Mesenchymal stem cell (in vitro differentiated cells and primary cell): ENCODE measurements around the gene TNNI3K.

ENCODE experiments used
- DNase-seq: peaks from one replicate; pipeline ENCODE4 v3.0.0-alpha.2; 2013
- H2AFZ ChIP-seq: one replicate; pipeline ENCODE4 v1.6.1; 2013; ENCODE audit warnings: low read depth, mild to moderate bottlenecking, control low read depth, inconsistent platforms, low read length, moderate library complexity
- H2AK5ac ChIP-seq: 2 replicates; pipeline ENCODE4 v1.6.1; 2013; ENCODE audit warnings: low read length, moderate library complexity, mild to moderate bottlenecking, inconsistent platforms; ENCODE audit not compliant: severe bottlenecking
- H2BK120ac ChIP-seq: one replicate; pipeline ENCODE4 v1.6.1; 2013; ENCODE audit warnings: low read depth, mild to moderate bottlenecking, inconsistent platforms, low read length, moderate library complexity
- H2BK12ac ChIP-seq, 2 experiments: one replicate each; pipeline ENCODE4 v1.6.1; 2013; ENCODE audit warnings: inconsistent platforms in 2 of 2, low read length in 2 of 2, mild to moderate bottlenecking in 2 of 2, moderate library complexity in 2 of 2, control low read depth in 1 of 2
- H2BK15ac ChIP-seq: one replicate; pipeline ENCODE4 v1.6.1; 2013; ENCODE audit warnings: mild to moderate bottlenecking, low read depth, inconsistent platforms; ENCODE audit not compliant: poor library complexity, severe bottlenecking
- H2BK5ac ChIP-seq: 2 replicates; pipeline ENCODE4 v1.6.1; 2013; ENCODE audit warnings: low read depth, mild to moderate bottlenecking, low read length, control low read depth, inconsistent platforms; ENCODE audit not compliant: poor library complexity, severe bottlenecking
- H3K14ac ChIP-seq, 2 experiments: one replicate each; pipeline ENCODE4 v1.6.1; 2013; ENCODE audit warnings: inconsistent platforms in 2 of 2, low read length in 2 of 2, control low read depth in 1 of 2, mild to moderate bottlenecking in 1 of 2, moderate library complexity in 1 of 2
- H3K18ac ChIP-seq, 2 experiments: one replicate each; pipeline ENCODE4 v1.6.1; 2013; ENCODE audit warnings: inconsistent platforms in 2 of 2, low read length in 2 of 2, control low read depth in 1 of 2, low read depth in 1 of 2, mild to moderate bottlenecking in 1 of 2
- H3K23ac ChIP-seq, 2 experiments: one replicate each; pipeline ENCODE4 v1.6.1; 2013; ENCODE audit warnings: inconsistent platforms in 2 of 2, low read length in 2 of 2, mild to moderate bottlenecking in 2 of 2, moderate library complexity in 2 of 2, control low read depth in 1 of 2
- H3K27ac ChIP-seq: 2 replicates; pipeline ENCODE4 v1.5.1; 2013; ENCODE audit warnings: mild to moderate bottlenecking, moderate library complexity, low read length, control low read depth, inconsistent platforms; ENCODE audit not compliant: poor library complexity, severe bottlenecking
- H3K27me3 ChIP-seq, 2 experiments: 2 replicates each; pipeline versions ENCODE4 v1.6.1 to v1.7.0; 2013; ENCODE audit warnings: low read length in 2 of 2, mild to moderate bottlenecking in 2 of 2, moderate library complexity in 2 of 2, control low read depth in 1 of 2, inconsistent platforms in 1 of 2; ENCODE audit not compliant: control insufficient read depth in 1 of 2, insufficient read depth in 1 of 2
- H3K36me3 ChIP-seq, 2 experiments: 2 replicates each; pipeline versions ENCODE4 v1.6.1 to v1.7.0; 2013; ENCODE audit warnings: low read length in 2 of 2, control low read depth in 1 of 2, inconsistent platforms in 1 of 2, low read depth in 1 of 2, mild to moderate bottlenecking in 1 of 2; ENCODE audit not compliant: insufficient read depth in 2 of 2, control insufficient read depth in 1 of 2
- H3K4ac ChIP-seq, 2 experiments: one replicate each; pipeline ENCODE4 v1.6.1; 2013; ENCODE audit warnings: inconsistent platforms in 2 of 2, low read length in 2 of 2, mild to moderate bottlenecking in 2 of 2, moderate library complexity in 2 of 2, control low read depth in 1 of 2, low read depth in 1 of 2
- H3K4me1 ChIP-seq: 2 replicates; pipeline ENCODE4 v1.6.1; 2013; ENCODE audit warnings: low read depth, low read length, control low read depth; ENCODE audit not compliant: control insufficient read depth, insufficient read depth
- H3K4me2 ChIP-seq: 2 replicates; pipeline ENCODE4 v1.6.1; 2013; ENCODE audit warnings: low read length, mild to moderate bottlenecking, inconsistent platforms; ENCODE audit not compliant: poor library complexity, severe bottlenecking
- H3K4me3 ChIP-seq, 2 experiments: 2 replicates each; pipeline versions ENCODE4 v1.5.1 to v1.7.0; 2013; ENCODE audit warnings: low read length in 2 of 2, mild to moderate bottlenecking in 2 of 2, control low read depth in 1 of 2, low read depth in 1 of 2; ENCODE audit not compliant: insufficient read depth in 1 of 2
- H3K79me1 ChIP-seq: replicated peaks from 2 replicates; pipeline ENCODE4 v1.6.1; 2013; ENCODE audit warnings: mild to moderate bottlenecking, control low read depth, low read length, inconsistent platforms; ENCODE audit not compliant: poor library complexity, severe bottlenecking
- H3K9ac ChIP-seq: 2 replicates; pipeline ENCODE4 v1.7.0; 2013; ENCODE audit warnings: mild to moderate bottlenecking, low read length, moderate library complexity
- H3K9me3 ChIP-seq: 2 replicates; pipeline ENCODE4 v1.7.0; 2013; ENCODE audit warnings: mild to moderate bottlenecking, low read length; ENCODE audit not compliant: control insufficient read depth
- H4K8ac ChIP-seq: one replicate; pipeline ENCODE4 v1.6.1; 2013; ENCODE audit warnings: inconsistent platforms, mild to moderate bottlenecking, low read length, moderate library complexity
- H4K91ac ChIP-seq: one replicate; pipeline ENCODE4 v1.6.1; 2013; ENCODE audit warnings: mild to moderate bottlenecking, low read length, inconsistent platforms
- WGBS: methylation state at CpG from one replicate; pipeline ENCODE4 v1.1.7; 2013; ENCODE audit warnings: mixed read lengths; 5-methylcytosine and 5-hydroxymethylcytosine counted together

The TNNI3K gene

GRCh38 chr1:74457253-74457652 is 222.1 kb downstream of the TNNI3K start:
- Histone ChIP-seq H2BK120ac (no peak overlapping the region), H3K36me3 (no peaks in the 10 kb centered on the region), H3K4ac (no peak overlapping the region), H3K9ac (no peak overlapping the region), H3K79me1 (no peaks in the 10 kb centered on the region), H3K4me2 (no peak overlapping the region), H3K14ac (no peak overlapping the region), H3K4me3 (no peak overlapping the region), H3K9me3 (no peaks in the 10 kb centered on the region), H3K23ac (no peak overlapping the region), H3K27ac (no peak overlapping the region), H2BK12ac (no peak overlapping the region), H2BK5ac (no peak overlapping the region), H3K18ac (no peak overlapping the region), H3K4me1 (no peaks in the 10 kb centered on the region), H2BK15ac (no peak overlapping the region), H4K91ac (no peak overlapping the region), H2AK5ac (no peak overlapping the region), H4K8ac (no peak overlapping the region), H3K27me3 (no peaks in the 10 kb centered on the region), H2AFZ (no peak overlapping the region)
- DNase-seq: no peak
- 85% methylated on average over 2 of the region's 2 CpGs for WGBS

- H4K91ac ChIP-seq: no peak overlapping the region
- H2BK12ac ChIP-seq: no peak overlapping the region
Observed at GRCh38 chr1:74463333-74463988, 228.3 kb downstream of the TNNI3K start.

GRCh38 chr1:74464037-74464436 is 228.8 kb downstream of the TNNI3K start:
- Histone ChIP-seq H3K18ac (no peak overlapping the region), H2BK12ac (no peak overlapping the region), H2BK5ac (no peak overlapping the region), H3K4ac (no peak overlapping the region), H3K14ac (no peak overlapping the region), H2AK5ac (no peak overlapping the region), H3K27ac (no peak overlapping the region), H4K91ac (no peak overlapping the region), H3K9ac (peak overlapping the region; percentile 22), H2AFZ (no peak overlapping the region), H3K4me1 (no peaks in the 10 kb centered on the region), H3K4me2 (no peak overlapping the region), H4K8ac (no peak overlapping the region), H3K4me3 (no peak overlapping the region), H2BK15ac (no peak overlapping the region), H3K27me3 (peaks cover 0 to 8% of the 10 kb centered on the region in 2 experiments), H3K23ac (no peak overlapping the region), H3K79me1 (no peaks in the 10 kb centered on the region), H2BK120ac (no peak overlapping the region), H3K36me3 (no peaks in the 10 kb centered on the region), H3K9me3 (no peaks in the 10 kb centered on the region)
- DNase-seq: no peak
- WGBS: 83% methylated on average over 4 of the region's 6 CpGs

More at GRCh38 chr1:74463333-74463988, 228.3 kb downstream of the TNNI3K start:
- WGBS: 85% methylated on average over 7 of the region's 9 CpGs
- Histone ChIP-seq H3K36me3 (no peaks in the 10 kb centered on the region), H3K4me1 (no peaks in the 10 kb centered on the region), H2AFZ (no peak overlapping the region), H3K4me3 (no peak overlapping the region), H3K4ac (no peak overlapping the region), H3K4me2 (no peak overlapping the region), H3K18ac (no peak overlapping the region), H2AK5ac (no peak overlapping the region), H3K27me3 (peaks cover 0 to 8% of the 10 kb centered on the region in 2 experiments), H4K8ac (no peak overlapping the region), H3K9ac (peak overlapping the region; percentile 22), H3K23ac (no peak overlapping the region), H3K14ac (no peak overlapping the region), H3K9me3 (no peaks in the 10 kb centered on the region), H2BK120ac (no peak overlapping the region), H2BK15ac (no peak overlapping the region), H3K27ac (no peak overlapping the region), H3K79me1 (no peaks in the 10 kb centered on the region), H2BK5ac (no peak overlapping the region)
- DNase-seq: no peak

GRCh38 chr1:74465193-74465681 is 230.1 kb downstream of the TNNI3K start:
- H3K9ac ChIP-seq: no peak overlapping the region
- no peak overlapping the region for H2BK120ac ChIP-seq
- no peaks in the 10 kb centered on the region for H3K79me1 ChIP-seq
- 97% methylated on average over 24 of the region's 24 CpGs for WGBS
- no peaks in the 10 kb centered on the region for H3K4me1 ChIP-seq
- no peak overlapping the region for H3K18ac ChIP-seq
- no peak overlapping the region for H3K4me2 ChIP-seq
- no peaks in the 10 kb centered on the region for H3K9me3 ChIP-seq
- no peak overlapping the region for H3K4ac ChIP-seq
- H2BK12ac ChIP-seq: no peak overlapping the region
- H3K4me3 ChIP-seq: no peak overlapping the region
- no peak overlapping the region for H3K27ac ChIP-seq
- no peak overlapping the region for H4K91ac ChIP-seq
- peaks cover 0 to 10% of the 10 kb centered on the region in 2 experiments for H3K27me3 ChIP-seq
- no peak overlapping the region for H2BK15ac ChIP-seq
- no peak for DNase-seq
- H3K23ac ChIP-seq: no peak overlapping the region
- no peak overlapping the region for H2BK5ac ChIP-seq
- peak overlapping the region in 1 of 2 experiments; percentile 7 for H3K14ac ChIP-seq
- no peaks in the 10 kb centered on the region for H3K36me3 ChIP-seq
- no peak overlapping the region for H2AK5ac ChIP-seq
- no peak overlapping the region for H2AFZ ChIP-seq
- no peak overlapping the region for H4K8ac ChIP-seq
